ENCODE measurements around the gene ANKHD1. TPM values are rescaled to one million over a fixed set of nuclear protein-coding genes. Genes with fewer than 3 reads are reported as not detected.

ANKHD1 gene
- total and polyA plus RNA-seq, 7 donors: 31.2 to 86.1 (median 57.1) TPM

- Histone ChIP-seq H3K36me3 (ENCODE audit: insufficient read depth in 1 of 2, low read depth in 1 of 2) (peaks cover 4 to 55% of the 10 kb centered on the region in 2 donors), H3K4me3 (no peak overlapping the region), H3K9me3 (no peaks in the 10 kb centered on the region), H3K4me1 (peaks cover 33% of the 10 kb centered on the region), H3K27me3 (ENCODE audit: insufficient read depth in 3 of 3, low read length in 2 of 3) (no peaks in the 10 kb centered on the region), H3K27ac (peak overlapping the region; percentile 66)
- no peak for DNase-seq
- 52 to 68% (median 56%) methylated on average over 2 of the region's 2 CpGs for WGBS, 3 donors
- TF ChIP-seq CTCF (IDR thresholded peaks at IDR 0.05): no peak
- peak in 2 of 4 donors; percentile 16 to 36 for ATAC-seq
- intact Hi-C loops (cut with DNase I): no loop called here
Observed at GRCh38 chr5:140554454-140554853, 152.8 kb downstream of the ANKHD1 start.

- no peak for TF ChIP-seq CTCF (IDR thresholded peaks at IDR 0.05)
- H3K27me3 ChIP-seq (ENCODE audit: insufficient read depth in 3 of 3, low read length in 2 of 3): no peaks in the 10 kb centered on the region
- intact Hi-C loops (cut with DNase I): no loop called here
- WGBS, 3 donors: 57 to 80% (median 61%) methylated on average over 1 of the region's 1 CpG
- H3K27ac ChIP-seq: peak overlapping the region; percentile 94
- DNase-seq (no peak), ATAC-seq (no peak)
- peaks cover 21% of the 10 kb centered on the region for H3K4me1 ChIP-seq
- peaks cover 0 to 55% of the 10 kb centered on the region in 2 donors for H3K36me3 ChIP-seq (ENCODE audit: insufficient read depth in 1 of 2, low read depth in 1 of 2)
- no peaks in the 10 kb centered on the region for H3K9me3 ChIP-seq
- H3K4me3 ChIP-seq: peak overlapping the region; percentile 86
Observed at GRCh38 chr5:140555747-140556312, 154.2 kb downstream of the ANKHD1 start.

- 3 to 4% (median 3%) methylated on average over 6 of the region's 6 CpGs for WGBS, 3 donors
- peak overlapping the region; percentile 94 for H3K27ac ChIP-seq
- ATAC-seq (peak in 2 of 4 donors; percentile 9 to 14), DNase-seq (no peak)
- no peaks in the 10 kb centered on the region for H3K9me3 ChIP-seq
- peaks cover 0 to 55% of the 10 kb centered on the region in 2 donors for H3K36me3 ChIP-seq (ENCODE audit: insufficient read depth in 1 of 2, low read depth in 1 of 2)
- H3K27me3 ChIP-seq (ENCODE audit: insufficient read depth in 3 of 3, low read length in 2 of 3): no peaks in the 10 kb centered on the region
- no peak for TF ChIP-seq CTCF (IDR thresholded peaks at IDR 0.05)
- intact Hi-C loops (cut with DNase I): no loop called here
- peaks cover 21% of the 10 kb centered on the region for H3K4me1 ChIP-seq
- peak overlapping the region; percentile 86 for H3K4me3 ChIP-seq
Observed at GRCh38 chr5:140556438-140556837, 154.8 kb downstream of the ANKHD1 start.

- Histone ChIP-seq H3K27me3 (ENCODE audit: insufficient read depth in 3 of 3, low read length in 2 of 3) (no peaks in the 10 kb centered on the region), H3K4me3 (peak within 1 kb of the TSS; percentile 86), H3K4me1 (peaks cover 29% of the 10 kb centered on the region), H3K36me3 (ENCODE audit: insufficient read depth in 1 of 2, low read depth in 1 of 2) (peaks cover 0 to 52% of the 10 kb centered on the region in 2 donors), H3K27ac (peak within 1 kb of the TSS; percentile 94), H3K9me3 (no peaks in the 10 kb centered on the region)
- ATAC-seq (peak; percentile 93 to 97 (median 94)), DNase-seq (peak; percentile 94 to 96)
- intact Hi-C loops (cut with DNase I): no loop called here
- TF ChIP-seq CTCF (IDR thresholded peaks at IDR 0.05): no peak
- 1% methylated on average over 45 to 46 of the region's 46 CpGs for WGBS, 3 donors
Observed at GRCh38 chr5:140557136-140557805, 155.6 kb downstream of the ANKHD1 start, which contains the start of gene SRA1. TSS of gene SRA1 (minus strand) at chr5:140557473. CDS start at chr5:140557452, 21 bp downstream.

Data from psoas muscle (tissue), 8 donors.